ENCODE results near the gene AGAP6. TPM values are rescaled to one million over a fixed set of nuclear protein-coding genes. Genes with fewer than 3 reads are reported as not detected.
"Not testable (repeated sequence)": the region's sequence is repeated elsewhere in the genome, so short reads cannot be mapped to it uniquely, and the experiment has no call there.

The AGAP6 gene
- total RNA-seq, 1 experiment from 2014 or later = 17.9 TPM

DNA sequence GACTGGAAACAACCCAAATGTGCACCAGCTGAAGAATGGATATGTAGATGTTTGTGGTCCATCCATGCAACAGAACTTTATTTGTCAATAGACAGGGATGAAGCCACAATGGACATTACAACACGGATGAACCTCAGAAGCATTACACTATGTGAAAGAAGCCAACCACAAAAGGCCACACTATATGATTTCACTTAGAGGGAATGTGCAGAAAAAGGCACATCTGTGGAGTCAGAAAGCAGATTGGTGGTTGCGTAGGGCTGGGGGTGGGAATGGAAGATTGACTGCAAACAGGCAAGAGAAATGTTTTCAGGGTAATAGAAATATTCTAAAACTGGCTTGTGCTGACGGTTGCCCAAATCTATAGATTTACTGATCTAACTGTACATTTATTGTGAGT is 45.3 kb downstream of the AGAP6 start:
- no peak overlapping the region for H3K4me3 ChIP-seq
- H3K9me2 ChIP-seq (ENCODE audit: insufficient read depth) = no peaks in the 10 kb centered on the region
- no peak overlapping the region for H2AFZ ChIP-seq
- POLR2A ChIA-PET (ENCODE audit: unreplicated experiment) = no interaction called here
- TF ChIP-seq, protein P1, sequence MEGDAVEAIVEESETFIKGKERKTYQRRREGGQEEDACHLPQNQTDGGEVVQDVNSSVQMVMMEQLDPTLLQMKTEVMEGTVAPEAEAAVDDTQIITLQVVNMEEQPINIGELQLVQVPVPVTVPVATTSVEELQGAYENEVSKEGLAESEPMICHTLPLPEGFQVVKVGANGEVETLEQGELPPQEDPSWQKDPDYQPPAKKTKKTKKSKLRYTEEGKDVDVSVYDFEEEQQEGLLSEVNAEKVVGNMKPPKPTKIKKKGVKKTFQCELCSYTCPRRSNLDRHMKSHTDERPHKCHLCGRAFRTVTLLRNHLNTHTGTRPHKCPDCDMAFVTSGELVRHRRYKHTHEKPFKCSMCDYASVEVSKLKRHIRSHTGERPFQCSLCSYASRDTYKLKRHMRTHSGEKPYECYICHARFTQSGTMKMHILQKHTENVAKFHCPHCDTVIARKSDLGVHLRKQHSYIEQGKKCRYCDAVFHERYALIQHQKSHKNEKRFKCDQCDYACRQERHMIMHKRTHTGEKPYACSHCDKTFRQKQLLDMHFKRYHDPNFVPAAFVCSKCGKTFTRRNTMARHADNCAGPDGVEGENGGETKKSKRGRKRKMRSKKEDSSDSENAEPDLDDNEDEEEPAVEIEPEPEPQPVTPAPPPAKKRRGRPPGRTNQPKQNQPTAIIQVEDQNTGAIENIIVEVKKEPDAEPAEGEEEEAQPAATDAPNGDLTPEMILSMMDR (conservative IDR thresholded peaks at IDR 0.05) = no peak
- TF ChIP-seq EZH2 (IDR thresholded peaks at IDR 0.05; ENCODE audit: low read depth) = no peak
- CTCF ChIA-PET = no interaction called here
- H3K79me2 ChIP-seq (ENCODE audit: low read depth) = no peaks in the 10 kb centered on the region
- intact Hi-C loops (cut with micrococcal nuclease; ENCODE audit: unreplicated experiment) = no loop called here
- no peak overlapping the region for H3K27ac ChIP-seq
- no peak overlapping the region for H3K4me2 ChIP-seq
- no peaks in the 10 kb centered on the region for H3K36me3 ChIP-seq (ENCODE audit: low read depth)
- DNase-seq = no peak
- H3K4me1 ChIP-seq (replicated peaks; ENCODE audit: insufficient read depth) = no peaks in the 10 kb centered on the region
- BruUV-seq (replicated peaks) = no TSS peak
- H4K20me1 ChIP-seq (ENCODE audit: insufficient read depth) = no peaks in the 10 kb centered on the region
- H3K27me3 ChIP-seq (ENCODE audit: insufficient read depth, low read depth) = peaks cover 9% of the 10 kb centered on the region
- H3F3A ChIP-seq (ENCODE audit: insufficient read depth, low read depth) = no peaks in the 10 kb centered on the region
- H3K9me3 ChIP-seq (ENCODE audit: insufficient read depth, low read depth) = no peaks in the 10 kb centered on the region

- H3K4me1 ChIP-seq (replicated peaks; ENCODE audit: insufficient read depth); H3K9me2 ChIP-seq (ENCODE audit: insufficient read depth); H3K79me2 ChIP-seq (ENCODE audit: low read depth); H3K27ac ChIP-seq; H3K9me3 ChIP-seq (ENCODE audit: insufficient read depth, low read depth); H3K4me3 ChIP-seq; H4K20me1 ChIP-seq (ENCODE audit: insufficient read depth); H3K27me3 ChIP-seq (ENCODE audit: insufficient read depth, low read depth); intact Hi-C loops (cut with micrococcal nuclease; ENCODE audit: unreplicated experiment); H3F3A ChIP-seq (ENCODE audit: insufficient read depth, low read depth); DNase-seq; H2AFZ ChIP-seq; H3K36me3 ChIP-seq (ENCODE audit: low read depth); H3K4me2 ChIP-seq; BruUV-seq (replicated peaks); POLR2A ChIA-PET (ENCODE audit: unreplicated experiment); CTCF ChIA-PET: not testable (repeated sequence)
Measured at GRCh38 chr10:50035337-50035736, 47.1 kb downstream of the AGAP6 start.

GRCh38 chr10:50044941-50045664 is 56.9 kb downstream of the AGAP6 start:
- TF ChIP-seq, protein P1 (conservative IDR thresholded peaks at IDR 0.05) = no peak
- TF ChIP-seq EZH2 (IDR thresholded peaks at IDR 0.05; ENCODE audit: low read depth) = no peak
- Histone ChIP-seq H3K27ac (no peak overlapping the region), H3K36me3 (ENCODE audit: low read depth) (no peaks in the 10 kb centered on the region), H3F3A (ENCODE audit: insufficient read depth, low read depth) (no peaks in the 10 kb centered on the region), H3K9me3 (ENCODE audit: insufficient read depth, low read depth) (no peaks in the 10 kb centered on the region), H3K4me3 (no peak overlapping the region), H3K4me2 (no peak overlapping the region), H3K9me2 (ENCODE audit: insufficient read depth) (no peaks in the 10 kb centered on the region), H4K20me1 (ENCODE audit: insufficient read depth) (no peaks in the 10 kb centered on the region), H3K4me1 (replicated peaks; ENCODE audit: insufficient read depth) (no peaks in the 10 kb centered on the region), H3K79me2 (ENCODE audit: low read depth) (no peaks in the 10 kb centered on the region), H2AFZ (no peak overlapping the region), H3K27me3 (ENCODE audit: insufficient read depth, low read depth) (no peaks in the 10 kb centered on the region)
- intact Hi-C loops (cut with micrococcal nuclease; ENCODE audit: unreplicated experiment) = no loop called here
- no TSS peak for BruUV-seq (replicated peaks)
- ChIA-PET CTCF (no interaction called here), POLR2A (ENCODE audit: unreplicated experiment) (no interaction called here)
- no peak for DNase-seq

DNA sequence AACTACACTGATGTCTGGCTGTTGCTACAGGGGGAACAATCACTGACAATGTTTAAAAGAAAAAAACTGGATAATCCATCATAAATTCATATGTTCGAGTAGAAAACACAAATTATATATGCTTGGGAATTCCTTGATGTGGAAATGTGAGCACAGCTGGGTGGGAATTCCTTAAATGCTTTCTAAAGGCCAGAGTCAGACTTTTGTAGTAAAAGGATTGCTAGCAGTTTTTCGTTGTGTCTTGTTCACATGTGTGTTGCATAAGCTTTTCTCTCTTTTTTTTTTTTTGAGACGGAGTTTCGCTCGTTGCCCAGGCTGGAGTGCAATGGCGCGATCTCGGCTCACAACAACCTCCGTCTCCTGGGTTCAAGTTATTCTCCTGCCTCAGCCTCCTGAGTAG is 58.3 kb downstream of the AGAP6 start:
- H4K20me1 ChIP-seq (ENCODE audit: insufficient read depth); H3F3A ChIP-seq (ENCODE audit: insufficient read depth, low read depth); intact Hi-C loops (cut with micrococcal nuclease; ENCODE audit: unreplicated experiment); BruUV-seq (replicated peaks); POLR2A ChIA-PET (ENCODE audit: unreplicated experiment); H3K4me3 ChIP-seq; H3K4me1 ChIP-seq (replicated peaks; ENCODE audit: insufficient read depth); H3K79me2 ChIP-seq (ENCODE audit: low read depth); H3K9me3 ChIP-seq (ENCODE audit: insufficient read depth, low read depth); H3K36me3 ChIP-seq (ENCODE audit: low read depth); H3K27ac ChIP-seq; H3K4me2 ChIP-seq; CTCF ChIA-PET; H3K9me2 ChIP-seq (ENCODE audit: insufficient read depth); H3K27me3 ChIP-seq (ENCODE audit: insufficient read depth, low read depth); H2AFZ ChIP-seq; DNase-seq: not testable (repeated sequence)

DNA sequence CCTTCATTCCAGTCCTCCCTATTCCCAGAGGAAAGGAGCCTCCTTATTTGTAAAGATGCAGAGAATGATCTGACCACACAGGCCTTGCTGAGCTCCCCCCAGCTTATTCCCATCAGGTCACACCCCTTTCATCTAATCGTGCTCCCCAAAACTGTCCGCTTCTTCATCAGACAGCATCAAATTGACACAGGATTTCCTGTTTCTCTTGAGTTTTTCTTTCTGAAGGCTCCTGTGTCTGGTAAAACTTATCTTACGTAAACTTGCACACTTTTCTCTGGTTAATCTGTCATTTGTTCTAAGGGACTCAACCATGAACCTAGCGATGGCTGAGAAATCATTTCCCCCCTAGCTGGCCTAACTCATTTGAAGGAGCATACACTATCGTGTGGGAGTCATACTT is 59.4 kb downstream of the AGAP6 start:
- CTCF ChIA-PET; H3K9me2 ChIP-seq (ENCODE audit: insufficient read depth); H3K79me2 ChIP-seq (ENCODE audit: low read depth); H4K20me1 ChIP-seq (ENCODE audit: insufficient read depth); H3K4me3 ChIP-seq; DNase-seq; H3K27me3 ChIP-seq (ENCODE audit: insufficient read depth, low read depth); H3K4me1 ChIP-seq (replicated peaks; ENCODE audit: insufficient read depth); BruUV-seq (replicated peaks); POLR2A ChIA-PET (ENCODE audit: unreplicated experiment); intact Hi-C loops (cut with micrococcal nuclease; ENCODE audit: unreplicated experiment); H3F3A ChIP-seq (ENCODE audit: insufficient read depth, low read depth); H3K9me3 ChIP-seq (ENCODE audit: insufficient read depth, low read depth); H3K27ac ChIP-seq; H3K36me3 ChIP-seq (ENCODE audit: low read depth); H3K4me2 ChIP-seq; H2AFZ ChIP-seq: not testable (repeated sequence)

DNA sequence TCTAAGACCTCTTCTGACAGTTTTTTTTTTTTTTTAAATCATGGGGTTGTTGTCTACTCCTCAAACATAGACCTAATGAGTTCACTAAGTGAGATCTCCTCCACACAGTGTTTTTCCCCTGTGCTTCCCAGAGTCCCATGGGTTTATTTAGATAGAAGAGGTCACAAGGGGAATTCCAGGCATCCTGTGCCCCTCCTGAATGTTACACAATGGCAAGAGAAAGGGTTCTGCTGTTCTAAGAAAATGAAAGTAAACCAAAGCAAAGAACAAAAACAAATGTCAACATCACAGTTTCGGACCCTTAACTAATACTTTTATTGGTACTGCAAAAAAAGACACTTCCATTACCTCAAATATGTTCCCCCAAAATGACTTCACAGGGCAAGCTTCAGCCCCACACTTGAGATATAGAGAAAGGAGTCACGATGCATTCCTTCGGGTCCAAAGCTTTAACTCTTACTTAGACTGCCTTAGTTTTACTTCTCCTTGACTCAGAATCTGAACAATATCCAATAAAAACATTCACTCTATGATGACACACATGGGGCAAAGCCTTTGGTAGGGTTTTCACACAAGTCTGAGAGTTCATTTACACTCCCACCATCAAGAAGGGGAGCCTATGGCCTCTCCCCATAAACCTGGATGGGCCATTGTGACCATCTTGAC is 63.9 kb downstream of the AGAP6 start:
- H3K27ac ChIP-seq; H3K9me3 ChIP-seq (ENCODE audit: insufficient read depth, low read depth); H3K36me3 ChIP-seq (ENCODE audit: low read depth); H3F3A ChIP-seq (ENCODE audit: insufficient read depth, low read depth); H3K4me3 ChIP-seq; CTCF ChIA-PET; DNase-seq; H3K79me2 ChIP-seq (ENCODE audit: low read depth); POLR2A ChIA-PET (ENCODE audit: unreplicated experiment); H4K20me1 ChIP-seq (ENCODE audit: insufficient read depth); H2AFZ ChIP-seq; H3K4me1 ChIP-seq (replicated peaks; ENCODE audit: insufficient read depth); BruUV-seq (replicated peaks); H3K4me2 ChIP-seq; intact Hi-C loops (cut with micrococcal nuclease; ENCODE audit: unreplicated experiment); H3K27me3 ChIP-seq (ENCODE audit: insufficient read depth, low read depth); H3K9me2 ChIP-seq (ENCODE audit: insufficient read depth): not testable (repeated sequence)
